Mammary epithelial cell (primary cell): Measurements from ENCODE around the gene KTN1.

Experiments
- EZH2 ChIP-seq: IDR thresholded peaks from 2 replicates; pipeline ENCODE4 v1.6.1; 2012; ENCODE audit warnings: low read length, inconsistent platforms, borderline replicate concordance
- TF ChIP-seq, protein P1 (sequence below), 2 donors: IDR thresholded peaks in 1 of 2; conservative IDR thresholded peaks in 1 of 2; 2 replicates each; pipeline ENCODE4 v1.5.1; 2011 to 2012; ENCODE audit warnings: inconsistent platforms in 2 of 2, low read length in 2 of 2, mild to moderate bottlenecking in 2 of 2, control low read depth in 1 of 2, low read depth in 1 of 2; ENCODE audit not compliant: insufficient read depth in 1 of 2; ENCODE audit errors: extremely low read depth in 1 of 2

DNA sequence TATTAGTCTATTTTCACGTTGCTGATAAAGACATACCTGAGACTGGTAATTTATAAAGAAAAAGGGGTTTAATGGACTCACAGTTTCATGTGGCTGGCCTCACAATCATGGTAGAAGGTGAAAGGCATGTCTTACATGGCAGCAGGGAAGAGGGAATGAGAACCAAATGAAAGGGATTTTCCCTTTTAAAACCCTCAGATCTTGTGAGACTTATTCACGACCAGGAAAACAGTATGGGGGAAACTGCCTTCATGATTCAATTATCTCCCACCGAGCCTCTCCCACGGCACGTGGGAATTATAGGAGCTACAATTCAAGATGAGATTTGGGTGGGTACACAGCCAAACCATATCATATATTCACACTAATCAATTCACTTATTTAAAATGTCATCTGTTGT, 41.4 kb downstream of the KTN1 start:
- TF ChIP-seq, protein P1, sequence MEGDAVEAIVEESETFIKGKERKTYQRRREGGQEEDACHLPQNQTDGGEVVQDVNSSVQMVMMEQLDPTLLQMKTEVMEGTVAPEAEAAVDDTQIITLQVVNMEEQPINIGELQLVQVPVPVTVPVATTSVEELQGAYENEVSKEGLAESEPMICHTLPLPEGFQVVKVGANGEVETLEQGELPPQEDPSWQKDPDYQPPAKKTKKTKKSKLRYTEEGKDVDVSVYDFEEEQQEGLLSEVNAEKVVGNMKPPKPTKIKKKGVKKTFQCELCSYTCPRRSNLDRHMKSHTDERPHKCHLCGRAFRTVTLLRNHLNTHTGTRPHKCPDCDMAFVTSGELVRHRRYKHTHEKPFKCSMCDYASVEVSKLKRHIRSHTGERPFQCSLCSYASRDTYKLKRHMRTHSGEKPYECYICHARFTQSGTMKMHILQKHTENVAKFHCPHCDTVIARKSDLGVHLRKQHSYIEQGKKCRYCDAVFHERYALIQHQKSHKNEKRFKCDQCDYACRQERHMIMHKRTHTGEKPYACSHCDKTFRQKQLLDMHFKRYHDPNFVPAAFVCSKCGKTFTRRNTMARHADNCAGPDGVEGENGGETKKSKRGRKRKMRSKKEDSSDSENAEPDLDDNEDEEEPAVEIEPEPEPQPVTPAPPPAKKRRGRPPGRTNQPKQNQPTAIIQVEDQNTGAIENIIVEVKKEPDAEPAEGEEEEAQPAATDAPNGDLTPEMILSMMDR (conservative IDR thresholded peaks at IDR 0.05 in 1 of 2, IDR thresholded peaks at IDR 0.05 in 1 of 2; ENCODE audit: extremely low read depth in 1 of 2, insufficient read depth in 1 of 2, low read depth in 1 of 2, low read length in 2 of 2) = no peak
- TF ChIP-seq EZH2 = no peak
